Effector CD4-positive, alpha-beta T cell (primary cell): Measurements from ENCODE around the gene CASZ1.
A peak's percentile ranks its signal among the peaks of the same experiment; 100 is the strongest.

Source experiments
- DNase-seq: peaks from one replicate; pipeline ENCODE4 v3.0.0-alpha.2; 2020
- total RNA-seq: gene quantifications from one replicate; lab custom pipeline; 2026; lab: John Stamatoyannopoulos, UW

CASZ1 gene, protein sequence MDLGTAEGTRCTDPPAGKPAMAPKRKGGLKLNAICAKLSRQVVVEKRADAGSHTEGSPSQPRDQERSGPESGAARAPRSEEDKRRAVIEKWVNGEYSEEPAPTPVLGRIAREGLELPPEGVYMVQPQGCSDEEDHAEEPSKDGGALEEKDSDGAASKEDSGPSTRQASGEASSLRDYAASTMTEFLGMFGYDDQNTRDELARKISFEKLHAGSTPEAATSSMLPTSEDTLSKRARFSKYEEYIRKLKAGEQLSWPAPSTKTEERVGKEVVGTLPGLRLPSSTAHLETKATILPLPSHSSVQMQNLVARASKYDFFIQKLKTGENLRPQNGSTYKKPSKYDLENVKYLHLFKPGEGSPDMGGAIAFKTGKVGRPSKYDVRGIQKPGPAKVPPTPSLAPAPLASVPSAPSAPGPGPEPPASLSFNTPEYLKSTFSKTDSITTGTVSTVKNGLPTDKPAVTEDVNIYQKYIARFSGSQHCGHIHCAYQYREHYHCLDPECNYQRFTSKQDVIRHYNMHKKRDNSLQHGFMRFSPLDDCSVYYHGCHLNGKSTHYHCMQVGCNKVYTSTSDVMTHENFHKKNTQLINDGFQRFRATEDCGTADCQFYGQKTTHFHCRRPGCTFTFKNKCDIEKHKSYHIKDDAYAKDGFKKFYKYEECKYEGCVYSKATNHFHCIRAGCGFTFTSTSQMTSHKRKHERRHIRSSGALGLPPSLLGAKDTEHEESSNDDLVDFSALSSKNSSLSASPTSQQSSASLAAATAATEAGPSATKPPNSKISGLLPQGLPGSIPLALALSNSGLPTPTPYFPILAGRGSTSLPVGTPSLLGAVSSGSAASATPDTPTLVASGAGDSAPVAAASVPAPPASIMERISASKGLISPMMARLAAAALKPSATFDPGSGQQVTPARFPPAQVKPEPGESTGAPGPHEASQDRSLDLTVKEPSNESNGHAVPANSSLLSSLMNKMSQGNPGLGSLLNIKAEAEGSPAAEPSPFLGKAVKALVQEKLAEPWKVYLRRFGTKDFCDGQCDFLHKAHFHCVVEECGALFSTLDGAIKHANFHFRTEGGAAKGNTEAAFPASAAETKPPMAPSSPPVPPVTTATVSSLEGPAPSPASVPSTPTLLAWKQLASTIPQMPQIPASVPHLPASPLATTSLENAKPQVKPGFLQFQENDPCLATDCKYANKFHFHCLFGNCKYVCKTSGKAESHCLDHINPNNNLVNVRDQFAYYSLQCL (N-terminal part only)
- total RNA-seq: 45.0 reads per million, percentile 66 among the genes with 10 or more reads in this experiment

DNA sequence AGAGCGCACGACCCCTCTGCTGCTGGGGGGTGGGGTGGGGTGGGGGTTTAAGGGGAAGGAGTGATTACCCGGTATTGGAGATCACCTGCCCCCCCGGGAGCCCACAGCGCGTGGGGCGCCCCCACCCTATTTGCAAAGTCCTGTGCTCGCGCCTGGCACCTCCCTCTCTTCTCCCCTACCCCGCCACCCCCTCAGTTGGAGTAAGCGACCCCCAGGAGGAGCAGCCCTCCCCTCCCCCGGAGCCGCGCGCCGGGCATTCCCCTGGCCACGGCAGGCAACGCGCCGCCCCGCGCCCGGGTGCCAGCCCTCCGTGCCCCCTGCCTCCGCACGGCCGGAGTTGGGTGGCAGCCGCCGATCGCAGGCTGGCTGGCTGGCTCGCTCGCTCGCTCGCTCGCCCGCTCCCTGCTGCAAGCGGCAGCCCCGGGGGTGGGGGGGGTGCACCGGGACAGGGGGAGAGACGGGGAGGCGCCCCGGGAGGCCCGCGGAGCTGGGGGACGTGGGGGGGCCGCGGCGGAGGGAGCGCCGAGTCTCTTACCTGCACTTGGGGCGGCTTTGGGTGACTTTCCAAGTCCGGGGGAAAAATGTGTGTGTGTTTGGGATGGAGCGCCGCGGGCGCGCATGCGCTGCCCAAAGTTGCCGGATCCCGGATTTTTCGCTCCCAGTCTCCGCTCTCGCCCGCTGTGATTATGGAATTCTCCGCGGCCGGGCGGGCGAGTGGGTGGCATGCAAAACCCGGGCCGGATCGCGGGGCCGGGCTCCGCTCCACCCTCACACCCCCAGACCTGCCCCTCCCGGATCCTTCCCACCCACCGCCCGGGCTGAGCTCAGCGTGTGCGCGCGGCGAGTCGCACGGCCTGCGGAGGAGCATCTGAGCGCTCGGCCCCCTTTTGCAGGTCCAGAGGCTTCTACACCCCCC lies at the start of gene CASZ1:
Gene CASZ1, minus strand, starts transcription at position 618 of the 916 bp plus-strand sequence. CDS start 102,757 bp downstream, outside the sequence.
- DNase-seq: no peak

DNA sequence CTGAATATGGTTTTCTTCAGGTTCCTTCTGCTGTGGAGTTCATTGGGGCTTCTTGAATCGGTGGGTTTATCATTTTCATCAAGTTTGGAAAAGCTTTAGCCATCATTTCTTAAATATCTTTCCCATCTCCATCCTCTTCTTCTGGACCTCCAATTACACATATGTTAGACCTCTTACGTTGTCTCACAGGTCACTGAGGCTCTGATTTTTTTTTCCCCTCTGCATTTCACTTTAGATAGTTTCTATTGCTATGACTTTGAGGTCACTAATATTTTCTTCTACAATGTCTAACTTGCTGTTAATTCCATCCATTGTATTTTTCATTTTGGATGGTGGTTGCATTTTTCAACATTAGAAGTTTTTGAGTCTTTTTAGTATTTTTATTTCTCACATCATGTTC lies 47.3 kb upstream of the CASZ1 start:
- no peak for DNase-seq

DNA sequence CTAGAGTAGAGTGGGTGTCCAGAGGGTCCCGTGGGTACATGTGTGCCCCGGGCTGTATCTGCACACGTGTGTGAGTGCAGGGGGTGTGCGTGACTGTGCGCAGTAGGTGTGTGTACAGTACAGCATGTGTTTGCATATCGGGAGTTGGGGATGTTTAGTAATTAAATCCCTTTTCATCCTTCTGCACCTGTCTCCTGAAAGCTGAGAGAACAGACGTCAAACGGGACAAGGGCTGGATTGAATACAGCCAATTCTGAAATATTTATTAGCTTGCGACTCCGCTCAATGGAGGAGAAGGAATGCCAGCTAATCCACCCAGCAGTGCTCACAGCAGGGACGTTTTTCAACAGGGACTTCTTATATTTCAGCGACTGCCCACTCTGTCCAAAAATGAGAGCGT lies 44.7 kb upstream of the CASZ1 start:
- no peak for DNase-seq

DNA sequence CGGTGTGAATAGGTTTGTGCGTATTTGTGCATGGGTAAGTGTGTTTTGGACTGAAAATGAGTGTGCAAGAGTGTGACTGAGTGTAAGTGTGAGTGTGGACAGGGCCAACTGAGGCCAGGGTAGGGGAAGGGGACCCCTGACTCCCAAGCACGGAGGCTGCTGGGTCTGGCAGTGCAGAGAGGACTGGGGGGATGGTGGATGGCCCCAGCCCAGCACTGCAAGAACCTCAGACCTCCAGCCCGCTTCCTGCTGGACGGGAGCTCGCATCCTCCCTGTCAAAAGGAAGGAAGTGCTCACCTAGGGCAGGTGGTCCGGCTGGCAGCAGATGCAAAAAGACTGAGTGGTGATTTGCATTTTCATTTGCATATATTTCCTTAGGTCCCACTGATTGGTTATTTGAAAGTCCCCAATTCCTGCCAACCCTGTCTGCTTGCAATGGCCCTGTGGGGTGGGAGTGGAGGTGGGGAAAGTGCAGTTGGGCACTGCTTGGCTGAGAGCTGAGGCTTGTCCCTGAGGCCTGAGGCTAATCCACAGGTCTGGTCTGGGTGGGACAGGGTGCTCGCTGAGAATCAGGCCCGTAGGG lies 42.8 kb upstream of the CASZ1 start:
- DNase-seq: no peak

DNA sequence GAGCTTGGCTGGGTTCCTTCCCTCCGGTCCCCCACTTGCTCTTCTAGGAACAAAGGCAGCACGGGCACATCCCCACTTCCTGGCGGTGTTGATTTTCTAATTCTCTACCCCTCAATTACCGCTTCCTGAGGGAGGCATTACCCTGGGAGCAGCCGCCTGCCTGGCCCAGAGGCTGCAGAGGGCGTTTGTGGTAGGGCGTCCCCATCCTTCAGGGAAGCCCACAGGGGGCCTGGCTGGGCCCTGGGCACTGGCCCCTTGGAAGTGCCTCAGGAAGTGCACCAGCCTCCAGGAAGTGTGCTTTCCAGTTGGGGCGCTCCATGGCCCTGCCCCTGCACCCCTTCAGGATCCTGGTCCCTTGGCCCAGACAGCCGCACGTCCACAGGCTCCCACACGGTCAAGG lies 42.1 kb upstream of the CASZ1 start:
- DNase-seq: no peak

DNA sequence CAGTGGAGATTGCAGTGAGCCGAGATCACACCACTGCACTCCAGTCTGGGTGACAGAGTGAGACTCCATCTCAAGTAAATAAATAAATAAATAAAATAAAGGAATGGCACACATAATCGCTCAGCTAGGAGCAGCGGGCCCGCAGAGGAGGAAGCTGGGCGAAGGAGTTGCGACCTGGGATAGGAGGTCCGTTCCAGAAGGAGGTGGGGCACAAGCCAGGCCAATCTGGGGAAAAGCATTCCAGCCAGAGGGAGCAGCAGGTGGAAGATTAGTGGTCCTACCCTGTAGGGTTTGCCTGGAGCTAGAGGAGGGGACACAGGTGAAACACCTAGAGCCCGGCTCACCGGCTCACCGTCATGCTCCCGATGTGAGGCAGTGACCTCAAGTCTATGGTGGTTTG lies 40.3 kb upstream of the CASZ1 start:
- no peak for DNase-seq

DNA sequence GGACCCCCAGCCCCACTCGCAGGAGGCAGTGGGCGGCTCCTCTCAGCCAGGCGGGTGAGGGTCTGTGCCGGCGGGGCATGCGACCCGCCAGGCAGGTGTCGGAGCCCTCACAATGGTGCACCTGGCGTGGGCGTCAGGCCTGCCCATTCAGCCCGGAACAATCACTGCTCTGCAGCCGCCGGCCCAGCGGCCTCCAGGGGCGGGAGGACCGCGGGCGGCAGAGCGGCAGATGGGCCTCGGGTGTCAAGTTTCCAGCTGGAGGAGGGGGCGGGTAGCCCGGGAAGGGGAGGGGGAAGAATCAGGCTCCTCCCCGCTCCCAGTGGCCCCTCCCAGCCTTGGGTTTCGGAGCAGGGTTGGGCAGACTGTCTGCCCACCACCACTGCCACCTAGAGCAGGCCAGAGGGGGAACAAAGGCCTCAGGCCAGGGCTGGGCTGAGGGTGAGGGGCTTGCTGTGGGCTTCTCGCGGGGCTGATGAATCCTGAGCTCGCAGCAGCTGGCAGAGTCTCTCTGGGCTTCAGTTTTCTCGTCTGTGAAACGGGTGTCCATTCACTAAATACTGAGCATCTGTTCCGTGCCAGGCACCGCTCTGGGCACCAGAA lies 39.5 kb upstream of the CASZ1 start:
- no peak for DNase-seq

DNA sequence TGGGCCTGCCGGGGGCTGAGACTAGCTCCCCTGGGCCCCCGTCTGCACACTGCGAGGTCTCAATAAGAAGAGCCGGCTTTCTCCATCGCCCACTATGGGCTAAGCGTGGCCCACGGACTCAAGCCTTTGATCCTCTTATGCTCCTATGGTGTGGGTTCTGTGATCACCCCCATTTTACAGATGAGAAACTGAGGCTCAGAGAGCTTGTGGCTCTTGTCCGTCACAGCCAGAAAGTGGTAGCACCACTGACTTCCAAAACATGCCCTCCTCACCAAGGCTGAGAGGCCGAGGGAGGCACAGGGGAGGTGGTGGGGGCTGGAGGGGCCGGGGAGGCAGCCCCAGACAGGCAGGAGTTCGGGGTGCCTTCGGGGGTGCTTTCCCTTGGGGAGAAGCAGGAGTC lies 39.0 kb upstream of the CASZ1 start:
- DNase-seq: no peak

DNA sequence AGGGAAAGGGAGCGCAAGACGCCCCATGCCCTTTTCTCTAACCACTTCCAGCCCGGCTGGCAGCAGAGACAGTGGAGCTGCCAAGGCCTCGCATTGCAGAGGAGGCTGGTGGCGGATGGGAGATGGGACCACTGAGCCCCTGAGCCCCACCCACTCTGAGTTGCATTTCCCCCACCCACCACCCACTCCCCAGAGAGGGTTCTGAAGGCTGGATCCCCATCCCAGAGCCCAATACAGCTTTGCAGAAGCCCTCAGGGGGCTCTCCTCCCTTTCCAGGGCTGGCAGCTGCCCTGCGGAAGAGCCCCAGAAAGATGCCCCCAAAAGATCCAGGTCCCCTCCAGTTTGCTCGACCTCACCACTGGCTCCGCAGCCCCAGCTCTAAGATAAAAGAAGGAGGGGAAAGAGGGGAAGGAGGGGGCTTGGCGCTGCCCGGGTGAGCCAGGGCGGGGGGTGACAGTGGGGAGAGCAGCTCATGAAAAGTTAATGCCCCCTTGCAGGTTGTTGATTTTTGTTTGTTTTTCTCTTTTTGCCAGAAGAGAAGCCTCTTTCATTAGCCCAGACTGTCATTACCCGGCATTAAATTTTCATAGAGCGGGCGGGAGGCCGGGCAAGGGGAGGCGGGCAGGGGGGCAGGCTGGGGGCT lies 38.4 kb upstream of the CASZ1 start:
- DNase-seq: no peak

DNA sequence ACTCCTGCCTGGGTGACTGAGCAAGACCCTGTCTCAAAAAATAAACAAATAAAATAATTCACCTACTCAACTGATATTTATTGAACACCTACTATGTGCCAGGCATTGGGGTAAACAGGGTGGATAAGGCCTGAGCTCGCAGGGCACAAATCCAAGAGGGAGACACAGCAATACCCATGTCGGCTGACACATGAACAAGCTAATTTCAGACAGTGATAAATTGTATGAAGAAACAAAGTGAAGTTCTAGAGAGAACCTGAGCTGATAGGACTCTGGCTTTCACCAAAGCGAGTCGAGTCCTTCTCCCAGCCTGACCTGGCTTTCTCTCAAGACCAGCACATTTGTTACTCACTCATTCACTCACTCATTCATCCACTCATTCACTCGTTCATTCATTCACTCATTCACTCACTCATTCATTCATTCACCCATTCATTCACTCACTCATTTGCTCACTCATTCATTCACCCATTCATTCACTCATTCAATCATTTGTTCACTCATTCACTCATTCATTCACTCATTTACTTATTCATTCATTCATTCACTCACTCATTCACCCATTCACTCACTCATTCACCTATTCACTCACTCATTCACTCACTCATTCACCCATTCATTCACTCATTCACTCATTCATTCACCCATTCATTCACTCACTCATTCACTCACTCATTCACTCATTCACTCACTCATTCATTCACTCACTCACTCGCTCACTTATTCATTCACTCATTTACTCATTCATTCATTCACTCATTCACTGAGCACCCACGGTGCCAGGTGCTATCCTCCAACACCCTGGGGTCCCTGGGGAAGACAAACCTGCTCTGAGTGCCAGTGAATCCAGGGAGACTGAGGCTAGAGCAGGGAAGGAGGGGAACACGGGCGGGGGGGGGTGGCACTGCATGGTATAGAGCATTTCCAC lies 37.4 kb upstream of the CASZ1 start:
- DNase-seq: no peak

DNA sequence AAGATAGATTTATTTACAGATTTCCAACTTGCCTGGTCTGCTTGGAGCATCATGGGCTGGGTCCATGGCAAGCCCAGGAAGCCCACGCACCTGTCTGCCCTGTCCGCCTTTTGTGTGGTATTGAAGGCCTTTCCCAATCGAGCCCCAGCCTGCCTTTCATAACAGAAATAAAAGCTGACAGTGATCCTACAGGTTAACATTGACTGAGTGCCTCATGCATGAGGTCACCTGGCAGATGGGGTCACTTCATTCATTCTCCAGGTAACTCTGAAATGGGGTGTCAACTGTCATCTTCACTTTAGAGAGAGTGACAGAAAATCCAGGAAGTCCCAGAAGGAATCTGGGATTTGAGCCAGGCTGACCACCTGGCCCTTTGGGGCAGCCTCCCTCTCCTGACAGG lies 36.3 kb upstream of the CASZ1 start:
- no peak for DNase-seq

DNA sequence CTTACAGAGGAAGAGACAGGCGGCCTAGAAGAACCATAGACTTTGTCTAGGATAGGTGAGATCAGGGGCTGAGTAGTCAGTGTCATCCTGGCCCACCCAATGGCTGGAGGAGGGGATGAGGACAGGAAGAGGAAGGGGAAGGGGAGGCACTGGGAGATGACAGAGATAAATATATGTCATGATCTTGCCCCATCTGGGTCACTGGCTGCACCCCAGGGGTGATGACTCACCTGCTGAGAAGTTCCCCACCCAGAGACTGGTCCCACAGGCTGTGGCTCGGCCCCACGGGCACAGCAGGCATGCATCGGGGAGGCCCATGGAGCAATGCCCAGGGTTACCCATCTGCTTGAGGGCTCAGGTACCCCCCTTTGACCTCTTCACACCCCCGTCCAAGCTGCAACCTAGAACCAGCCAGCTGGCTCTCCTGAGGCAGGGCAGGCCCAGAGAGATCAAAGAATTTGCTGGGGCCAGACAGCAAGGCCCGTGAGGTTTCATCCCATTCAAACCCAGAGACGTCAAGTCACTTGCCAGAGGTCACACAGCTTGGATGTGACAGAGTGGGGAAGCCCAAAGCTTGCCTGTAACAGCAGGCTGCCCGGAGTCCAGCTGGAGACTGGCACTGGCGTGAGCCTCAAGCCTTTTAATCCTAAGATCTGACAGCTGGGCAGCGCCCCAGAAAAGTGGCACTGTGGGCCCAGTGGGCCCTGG lies 34.7 kb upstream of the CASZ1 start:
- no peak for DNase-seq

DNA sequence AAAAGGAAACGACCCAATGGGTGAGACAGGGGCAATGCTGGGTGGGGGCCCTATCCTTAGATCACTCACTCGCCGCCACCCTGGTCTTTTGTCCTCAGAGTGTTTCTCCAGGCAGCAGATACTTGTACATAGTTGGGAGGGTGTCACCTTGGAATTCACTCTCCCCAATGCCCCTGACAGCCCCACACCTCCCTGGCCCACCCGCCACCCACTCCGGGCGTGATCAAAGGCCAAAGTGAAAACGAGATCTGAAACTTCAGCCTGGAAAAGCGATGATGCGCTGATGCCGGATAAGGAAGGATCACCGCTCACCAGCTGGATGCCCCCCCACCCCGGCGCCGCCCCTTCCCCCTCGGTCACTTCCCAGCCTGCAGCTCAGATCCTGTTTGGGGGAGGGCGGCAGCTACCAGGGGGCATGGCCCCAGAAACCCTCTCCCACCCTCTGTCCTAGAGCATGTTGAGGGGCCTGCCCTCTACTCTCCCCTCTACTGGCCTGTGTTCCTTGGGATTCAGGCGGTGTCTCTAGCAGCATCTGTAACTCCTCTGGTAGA lies 33.6 kb upstream of the CASZ1 start:
- DNase-seq: no peak

DNA sequence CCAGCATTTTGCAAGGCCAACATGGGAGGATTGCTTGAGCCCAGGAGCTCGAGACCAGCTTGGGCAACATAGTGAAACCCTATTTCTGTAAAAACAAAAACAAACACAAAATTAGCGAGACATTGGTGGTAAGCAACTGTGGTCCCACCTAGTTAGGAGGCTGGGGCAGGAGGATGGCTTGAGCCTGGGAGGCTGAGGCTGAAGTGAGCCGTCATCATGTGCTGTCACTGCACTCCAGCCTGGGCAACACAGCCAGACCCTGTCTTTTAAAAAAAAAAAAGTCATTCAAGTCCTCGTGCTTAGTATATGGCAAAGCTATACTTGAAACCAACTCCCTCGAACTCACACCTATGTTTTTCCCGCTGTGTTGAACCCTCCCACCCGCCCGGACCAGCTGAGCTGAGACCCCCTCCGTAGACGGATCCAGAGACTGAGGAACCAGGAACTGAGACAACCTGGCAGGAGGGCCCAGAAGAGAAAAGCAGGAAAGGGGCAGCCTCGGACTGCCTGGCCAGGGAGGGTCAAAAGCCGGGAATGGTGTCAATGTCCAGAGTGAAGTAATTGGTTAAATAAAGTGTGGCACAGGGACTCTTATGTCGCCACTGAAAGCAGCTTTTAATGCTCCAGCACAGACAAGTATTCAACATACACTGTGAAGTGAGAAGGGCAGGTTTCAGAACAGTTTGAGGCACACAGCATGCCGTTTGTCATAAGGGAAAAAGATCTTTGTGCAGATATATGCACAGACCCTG lies 32.8 kb upstream of the CASZ1 start:
- DNase-seq: no peak

DNA sequence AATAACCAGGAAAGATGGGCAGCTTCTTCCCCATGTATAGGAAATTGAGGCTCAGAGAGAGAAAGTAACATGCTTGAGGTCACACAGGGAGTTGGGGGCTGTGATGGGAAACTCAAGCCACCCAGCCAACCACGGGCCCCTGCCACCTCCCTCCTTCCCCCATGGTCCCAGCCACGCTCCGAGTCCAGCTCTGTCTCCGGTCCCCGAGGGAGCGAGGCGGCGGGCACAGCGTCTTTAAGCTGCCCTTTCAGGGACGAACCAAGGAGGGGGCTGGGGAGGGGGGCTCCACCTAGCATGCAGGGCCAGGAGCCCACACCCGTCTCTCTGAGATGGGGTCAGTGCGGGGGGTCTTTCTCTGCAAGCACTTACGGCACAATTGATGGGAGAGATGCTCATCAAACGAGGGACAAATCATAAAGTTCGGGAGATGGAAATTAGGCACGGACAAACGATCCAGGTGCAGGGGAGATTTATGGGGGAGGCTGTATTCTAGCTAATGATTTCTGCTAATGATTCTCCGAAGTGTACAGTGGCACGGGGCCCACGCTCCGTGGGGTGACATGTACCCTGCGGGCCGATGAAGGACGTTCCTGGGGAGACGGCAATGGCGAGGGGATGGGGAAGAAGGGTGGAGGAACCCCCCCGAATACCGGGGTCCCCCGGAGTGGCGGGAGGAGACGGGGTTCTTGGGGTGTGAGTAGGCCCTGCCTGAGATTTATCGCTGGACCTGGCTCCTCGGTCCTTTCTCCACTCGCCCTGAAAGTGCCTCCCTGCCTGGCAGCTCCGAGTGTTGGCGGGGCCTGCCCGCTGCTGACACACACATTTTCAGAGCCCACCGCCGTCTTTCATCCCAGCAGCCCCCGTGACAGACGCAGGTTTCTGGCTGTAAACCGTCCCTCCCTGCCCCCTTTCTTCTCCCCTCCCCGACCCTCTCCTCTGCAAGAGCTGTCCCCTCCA lies 31.2 kb upstream of the CASZ1 start:
- DNase-seq: no peak

DNA sequence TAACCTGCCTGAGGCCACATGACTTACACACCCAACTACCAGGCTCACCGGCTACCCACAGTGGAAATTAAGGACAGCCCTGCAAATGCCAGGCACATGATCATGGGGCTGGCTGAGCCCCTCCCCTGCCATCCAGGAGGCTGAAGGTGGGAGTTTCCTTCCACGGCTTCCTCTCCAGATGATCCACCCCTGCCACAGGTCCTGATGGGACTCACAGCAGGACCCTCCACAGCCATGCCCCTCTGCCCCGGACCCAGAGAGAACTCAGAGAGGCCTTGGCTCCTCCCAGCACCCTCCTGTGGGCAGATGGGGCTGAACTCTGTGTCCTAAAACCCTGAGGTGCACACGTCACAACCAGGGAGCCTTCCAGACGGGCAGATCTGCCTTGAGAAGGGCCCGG lies 29.1 kb upstream of the CASZ1 start:
- DNase-seq: no peak
